GM21360 (cell line): ENCODE measurements around the gene ITGA2.

Experiments
- ATAC-seq: cut with Tn5 transposase; IDR thresholded peaks from one replicate; pipeline ENCODE4 v1.9.1; 2021; ENCODE audit warnings: mild to moderate bottlenecking, moderate library complexity; ENCODE audit not compliant: unreplicated experiment

The ITGA2 gene

GRCh38 chr5:52988335-52989024 is 672 bp upstream of the ITGA2 start:
- no peak for ATAC-seq

- no peak for ATAC-seq
Measured at GRCh38 chr5:52989781-52990527, 802 bp downstream of the ITGA2 start.

GRCh38 chr5:52990528-52990925 is 1.4 kb downstream of the ITGA2 start:
- ATAC-seq: no peak

- no peak for ATAC-seq
Measured at GRCh38 chr5:52993367-52993766, 4.2 kb downstream of the ITGA2 start.

- no peak for ATAC-seq
Measured at GRCh38 chr5:52994266-52994665, 5.1 kb downstream of the ITGA2 start.

- ATAC-seq: no peak
Measured at GRCh38 chr5:52995095-52995494, 5.9 kb downstream of the ITGA2 start.

GRCh38 chr5:52995914-52996313 is 6.8 kb downstream of the ITGA2 start:
- no peak for ATAC-seq

- ATAC-seq: no peak
Measured at GRCh38 chr5:52996979-52997378, 7.8 kb downstream of the ITGA2 start.

GRCh38 chr5:52997424-52997823 is 8.3 kb downstream of the ITGA2 start:
- ATAC-seq: no peak

- ATAC-seq: no peak
Measured at GRCh38 chr5:52998552-52999313, 9.6 kb downstream of the ITGA2 start.

GRCh38 chr5:52999344-52999949 is 10.3 kb downstream of the ITGA2 start:
- no peak for ATAC-seq

GRCh38 chr5:53001541-53001940 is 12.4 kb downstream of the ITGA2 start:
- no peak for ATAC-seq

- ATAC-seq: no peak
Measured at GRCh38 chr5:53002491-53002890, 13.3 kb downstream of the ITGA2 start.

- no peak for ATAC-seq
Measured at GRCh38 chr5:53003144-53003543, 14.0 kb downstream of the ITGA2 start.

GRCh38 chr5:53006911-53007890 is 18.0 kb downstream of the ITGA2 start:
- no peak for ATAC-seq

GRCh38 chr5:53008751-53009150 is 19.6 kb downstream of the ITGA2 start:
- ATAC-seq: peak; percentile 97

- ATAC-seq: no peak
Measured at GRCh38 chr5:53009816-53010215, 20.7 kb downstream of the ITGA2 start.

GRCh38 chr5:53010814-53011213 is 21.7 kb downstream of the ITGA2 start:
- no peak for ATAC-seq

GRCh38 chr5:53011233-53011632 is 22.1 kb downstream of the ITGA2 start:
- ATAC-seq: no peak

GRCh38 chr5:53013857-53014256 is 24.7 kb downstream of the ITGA2 start:
- no peak for ATAC-seq
